IPS-18c (cell line): ENCODE measurements around the gene PLD6.

Experiments used
- H3K4me3 ChIP-seq: 2 replicates; pipeline ENCODE4 v1.7.0; 2013; ENCODE audit warnings: low read depth, mild to moderate bottlenecking, low read length, moderate library complexity; ENCODE audit not compliant: insufficient read depth
- H3K9me3 ChIP-seq: one replicate; pipeline ENCODE4 v1.6.1; 2013; ENCODE audit warnings: mild to moderate bottlenecking, low read length, moderate library complexity; ENCODE audit not compliant: control insufficient read depth, insufficient read depth

PLD6 gene

GRCh38 chr17:17155568-17155967, 50.6 kb downstream of the PLD6 start:
- Histone ChIP-seq H3K4me3 (no peak overlapping the region), H3K9me3 (no peaks in the 10 kb centered on the region)

GRCh38 chr17:17154981-17155380, 51.2 kb downstream of the PLD6 start:
- H3K9me3 ChIP-seq = no peaks in the 10 kb centered on the region

GRCh38 chr17:17154556-17154955, 51.6 kb downstream of the PLD6 start:
- Histone ChIP-seq H3K4me3 (no peak overlapping the region), H3K9me3 (no peaks in the 10 kb centered on the region)

More at GRCh38 chr17:17154981-17155380, 51.2 kb downstream of the PLD6 start:
- no peak overlapping the region for H3K4me3 ChIP-seq

GRCh38 chr17:17153709-17154108, 52.4 kb downstream of the PLD6 start:
- no peak overlapping the region for H3K4me3 ChIP-seq
- H3K9me3 ChIP-seq = no peaks in the 10 kb centered on the region

- Histone ChIP-seq H3K9me3 (no peaks in the 10 kb centered on the region), H3K4me3 (no peak overlapping the region)
These were observed 53.1 kb downstream of the PLD6 start for GRCh38 chr17:17153071-17153470.

- H3K9me3 ChIP-seq = no peaks in the 10 kb centered on the region
- H3K4me3 ChIP-seq = no peak overlapping the region
These were observed 53.7 kb downstream of the PLD6 start for GRCh38 chr17:17152385-17152784.

- Histone ChIP-seq H3K9me3 (no peaks in the 10 kb centered on the region), H3K4me3 (no peak overlapping the region)
These were observed 54.2 kb downstream of the PLD6 start for GRCh38 chr17:17151962-17152361.

- H3K4me3 ChIP-seq = no peak overlapping the region
These were observed 54.6 kb downstream of the PLD6 start for GRCh38 chr17:17151541-17151940.

GRCh38 chr17:17151055-17151454, 55.1 kb downstream of the PLD6 start:
- H3K9me3 ChIP-seq = no peaks in the 10 kb centered on the region
- no peak overlapping the region for H3K4me3 ChIP-seq

More at GRCh38 chr17:17151541-17151940, 54.6 kb downstream of the PLD6 start:
- H3K9me3 ChIP-seq = no peaks in the 10 kb centered on the region
